Measurements from ENCODE around the gene LSG1.
"Not testable (repeated sequence)": the region's sequence is repeated elsewhere in the genome, so short reads cannot be mapped to it uniquely, and the experiment has no call there.

Gene LSG1

GRCh38 chr3:194617827-194618226, 54.2 kb downstream of the LSG1 start:
- DNase-seq (ENCODE audit: low read depth), result no peak

GRCh38 chr3:194617143-194617671, 54.8 kb downstream of the LSG1 start:
- DNase-seq (ENCODE audit: low read depth), result no peak

GRCh38 chr3:194615226-194615625, 56.8 kb downstream of the LSG1 start:
- DNase-seq (ENCODE audit: low read depth), result no peak

DNA sequence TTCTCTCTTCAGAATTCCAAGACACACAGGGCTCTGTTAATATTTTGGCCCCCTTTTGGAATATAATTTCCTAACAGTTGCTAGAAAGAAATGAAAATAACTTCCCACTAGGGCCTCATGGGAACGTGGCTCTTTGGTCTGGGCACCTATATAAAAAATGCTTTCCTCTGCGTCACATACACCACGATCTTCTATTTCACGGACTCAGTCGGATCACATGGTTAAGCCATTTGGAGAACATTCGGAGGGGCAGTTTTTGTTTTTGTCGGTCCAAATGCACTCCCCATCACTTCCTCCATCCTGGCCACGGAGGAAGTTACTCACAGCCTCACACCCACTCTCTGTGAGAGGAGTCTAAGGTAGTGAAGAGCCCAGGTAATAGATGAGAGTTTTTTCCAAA, 59.8 kb downstream of the LSG1 start:
- no peak for DNase-seq (ENCODE audit: low read depth)

DNA sequence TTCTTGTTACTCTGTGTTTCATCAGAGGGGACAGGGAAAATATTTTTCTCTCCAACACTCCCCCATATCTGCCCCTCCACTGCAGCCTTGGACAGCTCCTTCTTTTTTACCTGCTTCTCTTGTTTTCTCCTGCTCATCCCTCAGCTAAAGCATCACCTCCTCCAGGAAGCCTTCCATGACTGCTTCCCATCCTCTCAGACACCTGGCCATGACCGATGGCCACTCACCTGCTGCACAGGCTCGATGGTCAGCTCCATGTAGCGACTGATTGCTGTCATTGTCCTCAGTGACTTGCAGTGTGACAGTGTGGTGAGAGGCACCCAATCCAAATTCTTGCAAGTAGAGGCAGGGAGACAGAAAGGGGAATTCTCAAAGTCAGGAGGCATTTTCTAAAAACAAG, 61.3 kb downstream of the LSG1 start:
- DNase-seq (ENCODE audit: low read depth), result no peak

DNA sequence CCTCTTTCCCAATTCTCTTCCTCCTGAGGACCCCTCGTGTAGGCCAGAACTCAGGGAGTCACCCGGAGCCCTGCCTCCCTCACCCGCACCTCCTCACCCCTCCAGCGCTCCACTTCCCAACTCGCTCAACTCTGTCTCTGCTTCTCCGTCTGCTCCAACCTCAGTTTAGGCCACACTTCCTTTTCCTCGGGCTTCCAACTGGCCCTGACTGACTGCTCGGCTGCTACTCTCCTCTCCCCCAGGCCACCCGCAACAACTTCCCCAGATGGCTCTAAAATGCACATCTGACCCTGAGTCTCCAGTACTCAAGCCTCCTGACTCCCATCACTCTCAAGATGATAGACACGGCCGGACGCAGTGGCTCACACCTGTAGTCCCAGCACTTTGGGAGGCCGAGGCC, 62.4 kb downstream of the LSG1 start:
- no peak for DNase-seq (ENCODE audit: low read depth)

GRCh38 chr3:194608981-194609380, 63.0 kb downstream of the LSG1 start:
- no peak for DNase-seq (ENCODE audit: low read depth)

GRCh38 chr3:194607592-194608389, 64.2 kb downstream of the LSG1 start:
- no peak for DNase-seq (ENCODE audit: low read depth)

- DNase-seq (ENCODE audit: low read depth), result no peak
These were observed 65.0 kb downstream of the LSG1 start for GRCh38 chr3:194606941-194607340.

- DNase-seq (ENCODE audit: low read depth), result no peak
These were observed 65.8 kb downstream of the LSG1 start for GRCh38 chr3:194606163-194606562.

DNA sequence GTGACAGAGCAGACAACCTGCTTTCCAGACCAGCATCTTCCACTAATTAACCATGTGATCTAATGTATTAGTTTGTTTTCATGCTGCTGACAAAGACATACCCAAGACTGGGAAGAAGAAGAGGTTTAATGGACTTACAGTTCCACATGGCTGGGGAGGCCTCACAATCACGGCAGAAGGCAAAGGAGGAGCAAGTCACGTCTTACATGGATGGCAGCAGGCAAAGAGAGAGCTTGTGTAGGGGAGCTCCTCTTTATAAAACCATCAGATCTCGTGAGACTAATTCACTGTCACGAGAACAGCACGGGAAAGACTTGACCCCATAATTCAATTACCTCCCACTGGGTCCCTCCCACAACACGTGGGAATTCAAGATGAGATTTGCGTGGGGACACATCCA, 66.7 kb downstream of the LSG1 start:
- not testable (repeated sequence) for DNase-seq (ENCODE audit: low read depth)

- DNase-seq (ENCODE audit: low read depth), result no peak
These were observed 67.2 kb downstream of the LSG1 start for GRCh38 chr3:194604837-194605236.

- DNase-seq (ENCODE audit: low read depth), result no peak
These were observed 67.9 kb downstream of the LSG1 start for GRCh38 chr3:194604126-194604525.

DNA sequence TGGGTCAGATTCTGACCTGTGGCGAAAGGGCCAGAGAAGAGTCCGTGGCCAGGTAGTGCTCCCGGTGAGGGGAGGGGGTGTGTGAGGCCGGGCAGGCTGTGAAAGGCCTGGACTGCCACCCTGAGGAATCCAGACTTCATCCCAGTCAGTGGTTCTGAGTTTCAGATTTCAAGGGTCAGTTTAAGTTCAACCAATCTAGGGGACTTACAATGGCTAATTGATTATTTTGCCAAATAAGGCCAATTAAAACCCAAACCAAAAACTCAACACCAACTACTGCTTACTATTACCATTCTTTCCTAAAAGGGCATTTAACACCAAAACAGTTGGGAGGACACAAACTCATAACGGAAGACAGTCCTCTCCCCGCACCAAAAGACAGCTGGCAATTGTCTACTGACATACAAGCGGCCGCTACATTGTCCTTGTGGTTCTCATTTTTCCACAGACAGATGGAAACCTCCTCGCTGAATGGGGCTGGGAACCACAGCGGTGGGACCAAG, 69.3 kb downstream of the LSG1 start:
- DNase-seq (ENCODE audit: low read depth), result no peak

DNA sequence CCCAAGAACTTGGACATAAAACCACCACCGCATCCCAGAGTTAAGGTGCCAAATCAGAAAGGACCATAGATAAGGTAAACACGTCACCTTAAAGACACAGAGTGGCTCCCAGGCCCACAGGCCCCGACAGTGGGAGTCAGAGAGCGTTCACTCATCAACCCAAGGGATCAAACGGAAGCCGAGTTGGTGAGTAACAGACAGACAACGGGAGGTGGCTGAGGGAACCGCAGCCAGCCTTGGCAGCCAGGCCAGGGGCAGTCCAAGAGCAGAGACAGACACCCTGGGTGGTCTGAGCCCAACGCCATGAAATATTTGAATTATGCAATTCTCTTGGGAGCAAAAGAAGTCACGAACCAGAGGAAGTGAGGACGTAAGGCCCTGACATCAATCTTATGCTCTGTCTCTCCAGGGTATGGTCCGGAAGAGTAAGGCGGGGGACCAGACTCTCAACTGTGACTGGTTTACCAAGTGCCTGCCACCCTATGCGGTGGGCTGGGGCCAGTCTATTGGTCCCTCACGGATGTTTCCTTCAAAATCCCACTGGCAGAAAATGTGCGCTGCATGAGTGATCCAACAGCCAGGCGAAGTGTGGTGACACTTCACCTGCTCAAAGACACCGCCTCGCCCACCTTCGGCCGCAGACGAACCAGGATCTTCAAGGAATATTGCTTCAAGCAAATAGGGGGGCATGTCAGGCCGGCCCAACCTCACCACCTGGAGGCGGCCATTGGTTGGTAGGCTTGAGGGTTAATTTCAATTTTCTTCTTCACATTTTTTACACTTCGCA, 73.0 kb downstream of the LSG1 start:
- DNase-seq (ENCODE audit: low read depth), result no peak

GRCh38 chr3:194596906-194597305, 75.1 kb downstream of the LSG1 start:
- no peak for DNase-seq (ENCODE audit: low read depth)

- DNase-seq (ENCODE audit: low read depth), result no peak
These were observed 78.9 kb downstream of the LSG1 start for GRCh38 chr3:194592798-194593752.
